ENCODE data around the gene PLPP2. TPM values are rescaled to one million over a fixed set of nuclear protein-coding genes. Genes with fewer than 3 reads are reported as not detected.

The PLPP2 gene
- total RNA-seq, 1 experiment from 2014 or later, result 67.0 TPM

- Histone ChIP-seq H3K4me1 (ENCODE audit: control insufficient read depth, insufficient read depth, low read length) (no peaks in the 10 kb centered on the region), H3K27me3 (ENCODE audit: control insufficient read depth, insufficient read depth, low read length) (no peaks in the 10 kb centered on the region), H3K27ac (ENCODE audit: low read length) (no peak overlapping the region), H3K9me3 (ENCODE audit: control insufficient read depth, insufficient read depth, low read depth, low read length) (no peaks in the 10 kb centered on the region), H3K36me3 (ENCODE audit: control insufficient read depth, insufficient read depth, low read length) (no peaks in the 10 kb centered on the region; the same call in 1 of the 2 replicates), H3K4me3 (ENCODE audit: low read depth in 2 of 2, low read length in 2 of 2) (no peak overlapping the region)
- ChIA-PET POLR2A (no interaction called here), CTCF (no interaction called here)
- DNase-seq (ENCODE audit: low read depth, low spot score) (no peak), ATAC-seq (no peak)
- in situ Hi-C loops (cut with HindIII; ENCODE audit: low pct_unique_long_range_greater_than_20kb, low sequenced_read_pairs), result no loop called here
- no TSS peak for BruUV-seq (replicated peaks)
- intact Hi-C loops (cut with micrococcal nuclease; ENCODE audit: unreplicated experiment), result no loop called here
- TF ChIP-seq CTCF (IDR thresholded peaks at IDR 0.05) (no peak), POLR2AphosphoS5 (IDR thresholded peaks at IDR 0.05; ENCODE audit: low read depth, low read length) (no peak), TCF7L2 (IDR thresholded peaks at IDR 0.05; ENCODE audit: low read depth, low read length) (no peak), SIN3A (IDR thresholded peaks at IDR 0.05; ENCODE audit: borderline replicate concordance, insufficient read depth, low read depth, low read length) (no peak)
- TF ChIP-seq, protein P1, sequence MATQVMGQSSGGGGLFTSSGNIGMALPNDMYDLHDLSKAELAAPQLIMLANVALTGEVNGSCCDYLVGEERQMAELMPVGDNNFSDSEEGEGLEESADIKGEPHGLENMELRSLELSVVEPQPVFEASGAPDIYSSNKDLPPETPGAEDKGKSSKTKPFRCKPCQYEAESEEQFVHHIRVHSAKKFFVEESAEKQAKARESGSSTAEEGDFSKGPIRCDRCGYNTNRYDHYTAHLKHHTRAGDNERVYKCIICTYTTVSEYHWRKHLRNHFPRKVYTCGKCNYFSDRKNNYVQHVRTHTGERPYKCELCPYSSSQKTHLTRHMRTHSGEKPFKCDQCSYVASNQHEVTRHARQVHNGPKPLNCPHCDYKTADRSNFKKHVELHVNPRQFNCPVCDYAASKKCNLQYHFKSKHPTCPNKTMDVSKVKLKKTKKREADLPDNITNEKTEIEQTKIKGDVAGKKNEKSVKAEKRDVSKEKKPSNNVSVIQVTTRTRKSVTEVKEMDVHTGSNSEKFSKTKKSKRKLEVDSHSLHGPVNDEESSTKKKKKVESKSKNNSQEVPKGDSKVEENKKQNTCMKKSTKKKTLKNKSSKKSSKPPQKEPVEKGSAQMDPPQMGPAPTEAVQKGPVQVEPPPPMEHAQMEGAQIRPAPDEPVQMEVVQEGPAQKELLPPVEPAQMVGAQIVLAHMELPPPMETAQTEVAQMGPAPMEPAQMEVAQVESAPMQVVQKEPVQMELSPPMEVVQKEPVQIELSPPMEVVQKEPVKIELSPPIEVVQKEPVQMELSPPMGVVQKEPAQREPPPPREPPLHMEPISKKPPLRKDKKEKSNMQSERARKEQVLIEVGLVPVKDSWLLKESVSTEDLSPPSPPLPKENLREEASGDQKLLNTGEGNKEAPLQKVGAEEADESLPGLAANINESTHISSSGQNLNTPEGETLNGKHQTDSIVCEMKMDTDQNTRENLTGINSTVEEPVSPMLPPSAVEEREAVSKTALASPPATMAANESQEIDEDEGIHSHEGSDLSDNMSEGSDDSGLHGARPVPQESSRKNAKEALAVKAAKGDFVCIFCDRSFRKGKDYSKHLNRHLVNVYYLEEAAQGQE (IDR thresholded peaks at IDR 0.05; ENCODE audit: insufficient read depth in 1 of 2, low read depth in 2 of 2, low read length in 1 of 2), result no peak
These were observed 19.7 kb upstream of the PLPP2 start for GRCh38 chr19:310781-311496.

GRCh38 chr19:310141-310651, 19.0 kb upstream of the PLPP2 start:
- Histone ChIP-seq H3K36me3 (ENCODE audit: control insufficient read depth, insufficient read depth, low read length) (no peaks in the 10 kb centered on the region; the same call in 1 of the 2 replicates), H3K9me3 (ENCODE audit: control insufficient read depth, insufficient read depth, low read depth, low read length) (no peaks in the 10 kb centered on the region), H3K27ac (ENCODE audit: low read length) (no peak overlapping the region), H3K4me1 (ENCODE audit: control insufficient read depth, insufficient read depth, low read length) (no peaks in the 10 kb centered on the region), H3K27me3 (ENCODE audit: control insufficient read depth, insufficient read depth, low read length) (no peaks in the 10 kb centered on the region), H3K4me3 (ENCODE audit: low read depth in 2 of 2, low read length in 2 of 2) (no peak overlapping the region)
- DNase-seq (ENCODE audit: low read depth, low spot score), result no peak
- POLR2A ChIA-PET, result no interaction called here
- no peak for TF ChIP-seq POLR2AphosphoS5 (IDR thresholded peaks at IDR 0.05; ENCODE audit: low read depth, low read length)
- BruUV-seq (replicated peaks), result no TSS peak
- CTCF ChIA-PET, result no interaction called here
- ATAC-seq, result no peak
- in situ Hi-C loops (cut with HindIII; ENCODE audit: low pct_unique_long_range_greater_than_20kb, low sequenced_read_pairs) (no loop called here), intact Hi-C loops (cut with micrococcal nuclease; ENCODE audit: unreplicated experiment) (no loop called here)

GRCh38 chr19:309206-309565, 18.0 kb upstream of the PLPP2 start:
- in situ Hi-C loops (cut with HindIII; ENCODE audit: low pct_unique_long_range_greater_than_20kb, low sequenced_read_pairs), result no loop called here
- no peak for DNase-seq (ENCODE audit: low read depth, low spot score)
- Histone ChIP-seq H3K4me3 (ENCODE audit: low read depth in 2 of 2, low read length in 2 of 2) (no peak overlapping the region), H3K4me1 (ENCODE audit: control insufficient read depth, insufficient read depth, low read length) (no peaks in the 10 kb centered on the region), H3K27me3 (ENCODE audit: control insufficient read depth, insufficient read depth, low read length) (no peaks in the 10 kb centered on the region), H3K36me3 (ENCODE audit: control insufficient read depth, insufficient read depth, low read length) (no peaks in the 10 kb centered on the region; the same call in 1 of the 2 replicates), H3K27ac (ENCODE audit: low read length) (no peak overlapping the region), H3K9me3 (ENCODE audit: control insufficient read depth, insufficient read depth, low read depth, low read length) (no peaks in the 10 kb centered on the region)
- CTCF ChIA-PET, result no interaction called here
- BruUV-seq (replicated peaks), result no TSS peak
- POLR2A ChIA-PET, result no interaction called here
- TF ChIP-seq CTCF (IDR thresholded peaks at IDR 0.05) (no peak), SIN3A (IDR thresholded peaks at IDR 0.05; ENCODE audit: borderline replicate concordance, insufficient read depth, low read depth, low read length) (no peak), TCF7L2 (IDR thresholded peaks at IDR 0.05; ENCODE audit: low read depth, low read length) (no peak), POLR2AphosphoS5 (IDR thresholded peaks at IDR 0.05; ENCODE audit: low read depth, low read length) (no peak)
- TF ChIP-seq, protein P1 (IDR thresholded peaks at IDR 0.05; ENCODE audit: insufficient read depth in 1 of 2, low read depth in 2 of 2, low read length in 1 of 2), result no peak
- intact Hi-C loops (cut with micrococcal nuclease; ENCODE audit: unreplicated experiment), result no loop called here
- no peak for ATAC-seq
